GM21515 (cell line): ENCODE results near the gene MALT1.
A peak's percentile ranks its signal among the peaks of the same experiment; 100 is the strongest.
"Not testable (repeated sequence)": the region's sequence is repeated elsewhere in the genome, so short reads cannot be mapped to it uniquely, and the experiment has no call there.

Experiments
- ATAC-seq: cut with Tn5 transposase; IDR thresholded peaks from one replicate; pipeline ENCODE4 v1.9.1; 2021; ENCODE audit not compliant: unreplicated experiment

The MALT1 gene

GRCh38 chr18:58732471-58732870, 61.2 kb downstream of the MALT1 start:
- no peak for ATAC-seq

GRCh38 chr18:58733866-58734265, 62.6 kb downstream of the MALT1 start:
- no peak for ATAC-seq

GRCh38 chr18:58738322-58738721, 67.1 kb downstream of the MALT1 start:
- ATAC-seq, result no peak

GRCh38 chr18:58745914-58746313, 74.6 kb downstream of the MALT1 start:
- ATAC-seq, result no peak

- ATAC-seq, result no peak
Observed at GRCh38 chr18:58748899-58749595, 77.8 kb downstream of the MALT1 start.

GRCh38 chr18:58753976-58754375, 82.7 kb downstream of the MALT1 start:
- no peak for ATAC-seq

- ATAC-seq, result no peak
Observed at GRCh38 chr18:58754544-58755068, 83.3 kb downstream of the MALT1 start.

- ATAC-seq, result no peak
Observed at GRCh38 chr18:58755304-58756010, 84.2 kb downstream of the MALT1 start.

- ATAC-seq, result no peak
Observed at GRCh38 chr18:58756148-58756547, 84.9 kb downstream of the MALT1 start.

DNA sequence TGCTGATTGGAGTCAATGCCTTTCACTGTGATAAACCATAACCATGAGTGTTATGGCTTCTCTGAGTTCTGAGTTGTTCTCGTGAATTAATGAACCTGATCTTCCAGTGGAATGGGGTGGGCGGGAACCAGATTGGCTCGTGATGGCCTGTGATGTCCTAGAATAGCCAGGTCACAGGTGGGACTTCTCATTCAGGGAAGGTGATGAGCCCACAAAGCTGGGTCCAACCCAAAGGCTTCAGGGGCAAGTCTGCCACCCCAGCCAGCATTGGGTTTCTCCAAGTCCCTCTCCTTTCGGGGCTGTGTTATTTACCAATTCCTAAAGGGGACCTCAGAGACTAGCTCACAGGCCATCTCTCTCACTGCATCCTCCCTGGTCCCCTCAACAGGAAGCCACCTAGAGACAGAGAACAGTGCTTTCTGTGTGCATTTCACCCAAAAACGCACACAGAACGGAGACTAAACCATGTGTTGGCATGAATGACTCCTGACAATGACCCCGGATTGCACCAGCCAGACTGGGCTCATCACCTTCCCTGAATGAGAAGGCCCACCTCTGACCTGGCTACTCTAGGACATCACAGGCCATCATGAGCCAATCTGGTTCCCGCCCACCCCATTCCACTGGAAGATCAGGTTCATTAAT, 85.5 kb downstream of the MALT1 start:
- ATAC-seq, result no peak

DNA sequence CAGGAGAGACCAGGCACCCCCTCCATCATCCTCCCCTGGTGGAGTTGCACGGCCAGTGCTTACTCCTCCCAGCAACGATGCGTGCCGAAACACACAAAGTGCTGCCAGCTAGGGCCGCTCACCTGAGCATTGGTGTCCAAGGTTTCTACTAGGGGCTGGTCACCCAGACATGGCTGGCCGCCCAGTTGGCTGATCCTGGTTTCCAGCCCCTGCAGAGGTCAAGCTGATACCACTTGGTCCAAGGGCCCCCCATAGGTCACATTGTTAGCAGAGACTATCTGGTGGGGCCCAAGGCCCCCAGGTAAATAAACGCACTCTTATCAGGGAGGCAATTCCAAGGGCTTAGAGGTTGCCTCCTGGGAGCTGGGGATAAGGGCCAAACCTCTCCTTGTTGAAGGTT, 86.1 kb downstream of the MALT1 start:
- ATAC-seq, result not testable (repeated sequence)

DNA sequence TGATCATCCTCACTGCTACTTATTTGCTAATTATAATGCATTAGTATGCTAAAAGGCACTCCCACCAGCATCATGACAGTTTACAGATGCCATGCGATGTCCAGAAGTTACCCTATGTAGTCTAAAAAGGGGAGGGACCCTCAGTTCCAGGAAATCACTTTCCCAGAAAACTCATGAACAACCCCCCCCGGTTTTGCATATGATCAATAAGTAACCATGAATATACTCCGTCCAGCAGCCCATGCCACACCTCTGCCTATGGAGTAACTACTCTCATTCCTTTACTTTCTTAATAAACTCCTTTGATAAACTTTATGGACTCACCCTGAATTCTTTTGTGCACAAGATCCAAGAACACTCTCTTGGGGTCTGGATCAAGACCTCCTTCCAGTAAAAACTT, 86.8 kb downstream of the MALT1 start:
- no peak for ATAC-seq

DNA sequence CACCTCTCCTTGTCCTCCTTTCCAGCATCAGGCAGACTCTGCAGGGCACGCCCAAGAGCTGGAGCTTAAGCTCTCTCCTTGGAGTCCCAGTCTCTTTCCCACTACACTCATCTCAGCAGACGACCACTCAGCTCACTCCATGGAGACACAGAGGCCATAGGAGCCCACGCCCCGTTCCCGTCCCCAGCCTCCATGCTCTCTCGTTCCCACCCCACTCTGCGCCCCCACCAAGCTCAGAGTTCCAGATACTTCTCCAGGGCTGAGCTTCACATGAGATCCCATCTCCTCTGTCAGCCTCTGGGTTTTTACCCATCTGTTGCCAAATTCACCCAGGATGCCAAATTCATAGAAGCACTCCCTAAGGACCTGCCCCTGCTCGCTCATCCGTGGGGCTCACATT, 87.3 kb downstream of the MALT1 start:
- no peak for ATAC-seq

GRCh38 chr18:58761241-58761969, 90.1 kb downstream of the MALT1 start:
- ATAC-seq, result peak; percentile 64

GRCh38 chr18:58761970-58762780, 90.9 kb downstream of the MALT1 start:
- ATAC-seq, result no peak

GRCh38 chr18:58762781-58763171, 91.5 kb downstream of the MALT1 start:
- ATAC-seq, result no peak

DNA sequence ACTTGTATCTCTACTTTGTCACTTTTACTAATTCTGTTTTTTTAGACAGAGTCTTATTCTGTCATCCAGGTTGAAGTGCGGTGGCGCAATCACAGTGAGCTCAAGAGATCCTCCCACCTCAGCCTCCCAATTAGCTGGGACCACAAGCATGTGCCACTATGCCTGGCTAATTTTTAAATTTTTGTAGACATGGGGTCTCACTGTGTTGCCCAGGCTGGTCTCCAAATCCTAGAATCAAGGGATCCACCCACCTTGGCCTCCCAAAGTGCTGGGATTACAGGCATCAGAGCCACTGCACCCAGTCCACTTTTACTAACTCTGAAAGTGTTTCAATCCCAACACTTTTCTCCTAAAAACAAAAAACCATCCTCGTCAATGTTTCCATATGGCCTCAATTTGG, 94.9 kb downstream of the MALT1 start:
- ATAC-seq, result no peak

- ATAC-seq, result no peak
Observed at GRCh38 chr18:58766946-58767345, 95.7 kb downstream of the MALT1 start.

DNA sequence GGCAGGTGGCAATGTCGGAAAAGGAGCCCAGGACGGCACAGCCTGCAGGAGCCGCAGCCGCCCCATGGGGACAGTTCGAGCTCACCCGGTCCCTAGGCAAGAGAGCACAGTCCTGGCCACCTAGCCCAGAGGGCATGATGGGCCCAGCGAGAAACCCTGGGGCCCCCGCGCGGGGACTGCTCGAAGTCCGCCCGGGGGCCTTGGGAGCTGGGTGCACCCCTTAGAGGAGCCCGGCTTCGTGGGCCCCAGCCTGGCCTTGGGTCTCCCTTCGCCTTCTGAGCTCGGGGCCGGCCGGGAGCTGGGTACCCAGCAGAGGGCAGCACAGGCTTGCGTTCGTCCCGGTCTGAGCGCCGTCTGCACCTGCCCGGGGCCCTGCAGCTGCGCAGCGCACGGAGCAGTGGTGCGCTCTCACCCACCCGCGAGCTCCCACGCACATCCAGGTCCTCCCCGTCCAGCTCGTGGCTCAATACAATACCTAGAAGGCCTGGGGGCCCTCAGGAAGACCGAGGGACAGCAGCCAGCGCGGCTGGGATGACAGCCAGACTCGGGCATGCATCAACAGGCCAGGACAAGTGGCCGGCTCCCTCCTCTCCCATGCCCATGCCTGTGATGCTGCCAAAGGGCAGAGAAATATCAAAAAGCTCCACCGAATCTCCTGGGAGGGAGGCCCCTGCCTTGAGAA, 97.2 kb downstream of the MALT1 start:
- peak; percentile 81 for ATAC-seq

GRCh38 chr18:58769321-58769720, 98.1 kb downstream of the MALT1 start:
- no peak for ATAC-seq
